ENCODE results near the gene PTPRT. TPM values are rescaled to one million over a fixed set of nuclear protein-coding genes. Genes with fewer than 3 reads are reported as not detected.

PTPRT gene
- total and polyA plus RNA-seq, 11 donors: 0.04 to 2.5 (median 0.25) TPM; not detected in 2

DNA sequence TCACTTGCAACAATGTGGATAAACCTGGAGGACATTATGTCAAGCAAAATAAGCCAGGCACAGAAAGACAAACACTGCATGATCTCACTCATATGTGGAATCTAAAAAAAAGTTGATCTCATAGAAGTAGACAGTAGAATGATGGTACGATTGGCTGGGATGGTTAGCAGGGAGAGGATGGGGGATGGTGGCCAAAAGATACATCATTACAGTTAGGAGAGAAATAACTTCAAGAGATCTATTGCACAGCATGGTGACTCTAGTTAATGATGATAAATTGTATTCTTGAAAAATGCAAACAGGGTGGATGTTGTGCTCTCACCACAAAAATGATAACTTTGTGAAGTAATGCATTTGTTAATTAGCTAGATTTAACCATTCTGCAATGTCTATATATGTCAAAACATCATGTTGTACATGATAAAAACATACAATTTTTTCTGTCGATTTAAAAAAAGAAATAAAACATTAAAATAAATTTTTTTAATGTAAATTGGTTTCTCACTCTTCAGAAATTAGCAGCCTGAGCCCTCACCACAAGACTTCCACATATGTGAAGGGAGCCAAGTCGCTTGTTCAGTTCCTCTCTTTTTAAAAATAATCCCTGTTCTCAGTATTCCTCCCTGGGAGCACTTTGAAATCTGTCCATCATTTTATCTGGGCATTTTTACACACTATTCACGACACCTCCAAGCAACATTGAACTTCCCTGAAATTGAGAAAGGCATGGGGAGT lies 34.2 kb downstream of the PTPRT start:
- no peaks in the 10 kb centered on the region for H3K9me3 ChIP-seq
- no peak overlapping the region for H3K4me3 ChIP-seq
- no peaks in the 10 kb centered on the region for H3K4me1 ChIP-seq
- H3K27ac ChIP-seq: no peak overlapping the region
- 54 to 60% (median 58%) methylated on average over 4 of the region's 4 CpGs for WGBS, 4 donors
- no peak for DNase-seq
- intact Hi-C loops (cut with DNase I): no loop called here
- TF ChIP-seq POLR2A (IDR thresholded peaks at IDR 0.05): no peak
- no peak for ATAC-seq
- no peaks in the 10 kb centered on the region for H3K36me3 ChIP-seq
- H3K27me3 ChIP-seq: peaks cover 0 to 6% (median 0%) of the 10 kb centered on the region in 9 donors

DNA sequence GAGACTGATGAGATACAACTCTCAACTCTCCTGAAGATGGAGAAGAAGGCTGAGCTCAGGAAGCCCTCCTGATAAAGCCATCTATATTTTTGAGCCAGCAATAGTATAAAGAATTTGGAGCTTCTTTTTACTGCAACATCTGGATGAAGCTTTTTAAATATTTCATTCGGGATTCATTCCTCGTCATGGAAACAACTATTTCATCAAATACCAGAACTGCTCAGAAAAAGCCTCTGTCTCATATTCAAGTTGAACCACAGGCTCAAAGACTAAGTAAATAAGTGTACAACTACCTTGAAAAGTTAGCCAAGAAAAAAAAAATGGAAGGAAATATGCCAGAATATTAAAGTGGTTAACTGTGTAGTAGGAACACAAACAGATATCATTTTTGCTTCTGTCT lies 37.8 kb downstream of the PTPRT start:
- DNase-seq (no peak), ATAC-seq (no peak)
- WGBS, 4 donors: 70 to 81% (median 75%) methylated on average over 2 of the region's 2 CpGs
- intact Hi-C loops (cut with DNase I): no loop called here
- no peaks in the 10 kb centered on the region for H3K9me3 ChIP-seq
- no peaks in the 10 kb centered on the region for H3K36me3 ChIP-seq
- no peaks in the 10 kb centered on the region for H3K4me1 ChIP-seq
- no peak overlapping the region for H3K4me3 ChIP-seq
- no peak overlapping the region for H3K27ac ChIP-seq
- H3K27me3 ChIP-seq: peaks cover 0 to 9% (median 0%) of the 10 kb centered on the region in 9 donors
- TF ChIP-seq, protein P1, sequence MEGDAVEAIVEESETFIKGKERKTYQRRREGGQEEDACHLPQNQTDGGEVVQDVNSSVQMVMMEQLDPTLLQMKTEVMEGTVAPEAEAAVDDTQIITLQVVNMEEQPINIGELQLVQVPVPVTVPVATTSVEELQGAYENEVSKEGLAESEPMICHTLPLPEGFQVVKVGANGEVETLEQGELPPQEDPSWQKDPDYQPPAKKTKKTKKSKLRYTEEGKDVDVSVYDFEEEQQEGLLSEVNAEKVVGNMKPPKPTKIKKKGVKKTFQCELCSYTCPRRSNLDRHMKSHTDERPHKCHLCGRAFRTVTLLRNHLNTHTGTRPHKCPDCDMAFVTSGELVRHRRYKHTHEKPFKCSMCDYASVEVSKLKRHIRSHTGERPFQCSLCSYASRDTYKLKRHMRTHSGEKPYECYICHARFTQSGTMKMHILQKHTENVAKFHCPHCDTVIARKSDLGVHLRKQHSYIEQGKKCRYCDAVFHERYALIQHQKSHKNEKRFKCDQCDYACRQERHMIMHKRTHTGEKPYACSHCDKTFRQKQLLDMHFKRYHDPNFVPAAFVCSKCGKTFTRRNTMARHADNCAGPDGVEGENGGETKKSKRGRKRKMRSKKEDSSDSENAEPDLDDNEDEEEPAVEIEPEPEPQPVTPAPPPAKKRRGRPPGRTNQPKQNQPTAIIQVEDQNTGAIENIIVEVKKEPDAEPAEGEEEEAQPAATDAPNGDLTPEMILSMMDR (IDR thresholded peaks at IDR 0.05): no peak
- TF ChIP-seq POLR2A (IDR thresholded peaks at IDR 0.05): no peak

- DNase-seq: no peak
- no peaks in the 10 kb centered on the region for H3K36me3 ChIP-seq
- no peaks in the 10 kb centered on the region for H3K9me3 ChIP-seq
- H3K27ac ChIP-seq: no peak overlapping the region
- no peak for TF ChIP-seq POLR2A (IDR thresholded peaks at IDR 0.05)
- TF ChIP-seq, protein P1 (IDR thresholded peaks at IDR 0.05): no peak
- ATAC-seq: no peak
- H3K4me3 ChIP-seq: no peak overlapping the region
- H3K27me3 ChIP-seq: peaks cover 0 to 9% (median 0%) of the 10 kb centered on the region in 9 donors
- intact Hi-C loops (cut with DNase I): no loop called here
- no peaks in the 10 kb centered on the region for H3K4me1 ChIP-seq
- 79 to 94% (median 90%) methylated on average over 2 of the region's 2 CpGs for WGBS, 4 donors
Observed at GRCh38 chr20:43151256-43151655, 38.5 kb downstream of the PTPRT start.

- Histone ChIP-seq H3K9me3 (no peaks in the 10 kb centered on the region), H3K27me3 (peaks cover 0 to 8% (median 0%) of the 10 kb centered on the region in 9 donors), H3K27ac (no peak overlapping the region), H3K4me1 (no peaks in the 10 kb centered on the region), H3K4me3 (no peak overlapping the region), H3K36me3 (no peaks in the 10 kb centered on the region)
- no peak for DNase-seq
- TF ChIP-seq, protein P1 (IDR thresholded peaks at IDR 0.05): no peak
- no peak for TF ChIP-seq POLR2A (IDR thresholded peaks at IDR 0.05)
- 58 to 77% (median 64%) methylated on average over 2 of the region's 2 CpGs for WGBS, 4 donors
- intact Hi-C loops (cut with DNase I): no loop called here
- ATAC-seq: peak in 1 of 4 donors; percentile 90
Observed at GRCh38 chr20:43140726-43141125, 49.0 kb downstream of the PTPRT start.
